T47D (cell line): ENCODE measurements around the gene PLA1A.
"Not testable (repeated sequence)": the region's sequence is repeated elsewhere in the genome, so short reads cannot be mapped to it uniquely, and the experiment has no call there.

ENCODE experiments used
- DNase-seq, 2 experiments: peaks; one replicate each; pipeline versions ENCODE4 v3.0.0 to v3.0.0-alpha.2; 2011 to 2012; ENCODE audit warnings: low read depth in 1 of 2, low spot score in 1 of 2
- JUND ChIP-seq: IDR thresholded peaks from 2 replicates; pipeline ENCODE4 v1.6.1; 2012; ENCODE audit warnings: low read depth
- in situ Hi-C: cut with HindIII; loops from 2 replicates; pipeline ENCODE4 v1.10.0; 2016; ENCODE audit warnings: low sequenced_read_pairs, low pct_unique_long_range_greater_than_20kb

Gene PLA1A

DNA sequence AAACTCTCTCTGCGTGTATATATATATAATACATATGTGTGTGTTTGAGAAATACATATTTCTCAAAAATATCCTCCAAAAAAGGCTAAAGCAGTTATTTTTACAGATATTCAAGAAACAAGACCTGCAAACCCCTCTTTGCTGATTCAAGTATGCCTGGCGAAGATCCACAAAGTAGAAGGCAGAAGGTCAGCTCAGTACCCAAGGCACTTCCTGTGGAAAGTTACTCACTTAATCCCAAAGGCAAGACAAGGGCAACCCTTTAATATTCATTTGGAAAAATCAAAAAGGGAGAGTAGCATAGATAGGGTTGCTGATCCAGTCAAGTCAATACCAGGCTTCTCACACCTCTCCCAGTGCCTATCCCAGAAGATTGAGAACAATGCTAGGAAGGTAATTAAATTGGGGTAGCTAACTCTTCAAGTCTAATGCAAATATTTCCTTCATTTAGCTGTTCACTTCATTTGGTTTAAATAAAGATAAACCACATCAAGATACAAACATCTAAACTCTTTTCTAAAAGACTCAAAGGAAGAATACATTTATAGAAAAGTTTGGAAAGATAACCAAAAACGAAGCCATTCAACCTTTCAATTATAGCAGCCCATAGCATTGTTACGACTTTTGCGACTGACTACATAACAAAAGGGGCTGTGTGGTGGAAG, 72.4 kb downstream of the PLA1A start:
- in situ Hi-C loops: no loop called here
- no peak for DNase-seq
- no peak for TF ChIP-seq JUND

DNA sequence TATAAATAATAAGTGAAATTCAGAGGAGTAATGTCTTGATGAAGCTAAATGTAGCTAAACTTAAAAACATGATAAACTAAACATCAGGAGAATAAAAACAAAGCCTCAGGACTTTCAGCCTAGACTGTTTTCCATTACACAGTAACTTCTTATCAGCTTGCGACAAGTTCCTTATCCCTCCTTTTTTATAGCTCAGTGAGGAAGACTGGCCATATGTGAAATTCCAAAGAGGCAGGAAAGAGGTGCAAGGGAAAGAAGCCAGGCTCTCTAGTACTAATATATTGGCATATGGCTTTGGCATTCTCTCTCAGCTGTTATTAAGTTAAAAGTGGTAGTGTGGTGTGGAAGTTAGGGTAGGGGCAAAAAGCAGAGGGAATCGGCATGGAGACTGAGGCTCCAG, 75.1 kb downstream of the PLA1A start:
- no peak for DNase-seq
- no peak for TF ChIP-seq JUND
- in situ Hi-C loops: no loop called here

DNA sequence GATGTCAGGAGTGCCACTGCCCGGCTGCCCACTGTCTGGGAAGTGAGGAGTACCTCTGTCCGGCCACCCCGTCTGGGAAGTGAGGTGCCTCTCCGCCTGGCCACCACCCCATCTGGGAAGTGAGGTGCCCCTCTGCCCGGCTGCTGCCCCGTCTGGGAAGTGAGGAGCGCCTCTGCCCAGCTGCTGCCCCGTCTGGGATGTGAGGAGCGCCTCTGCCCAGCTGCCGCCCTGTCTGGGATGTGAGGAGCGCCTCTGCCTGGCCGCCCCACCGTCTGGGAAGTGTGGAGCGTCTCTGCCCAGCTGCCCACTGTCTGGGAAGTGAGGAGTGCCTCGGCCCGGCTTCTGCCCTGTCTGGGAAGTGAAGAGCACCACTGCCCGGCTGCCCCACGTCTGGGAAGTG, 76.2 kb downstream of the PLA1A start:
- DNase-seq: no peak
- in situ Hi-C loops: no loop called here
- no peak for TF ChIP-seq JUND

DNA sequence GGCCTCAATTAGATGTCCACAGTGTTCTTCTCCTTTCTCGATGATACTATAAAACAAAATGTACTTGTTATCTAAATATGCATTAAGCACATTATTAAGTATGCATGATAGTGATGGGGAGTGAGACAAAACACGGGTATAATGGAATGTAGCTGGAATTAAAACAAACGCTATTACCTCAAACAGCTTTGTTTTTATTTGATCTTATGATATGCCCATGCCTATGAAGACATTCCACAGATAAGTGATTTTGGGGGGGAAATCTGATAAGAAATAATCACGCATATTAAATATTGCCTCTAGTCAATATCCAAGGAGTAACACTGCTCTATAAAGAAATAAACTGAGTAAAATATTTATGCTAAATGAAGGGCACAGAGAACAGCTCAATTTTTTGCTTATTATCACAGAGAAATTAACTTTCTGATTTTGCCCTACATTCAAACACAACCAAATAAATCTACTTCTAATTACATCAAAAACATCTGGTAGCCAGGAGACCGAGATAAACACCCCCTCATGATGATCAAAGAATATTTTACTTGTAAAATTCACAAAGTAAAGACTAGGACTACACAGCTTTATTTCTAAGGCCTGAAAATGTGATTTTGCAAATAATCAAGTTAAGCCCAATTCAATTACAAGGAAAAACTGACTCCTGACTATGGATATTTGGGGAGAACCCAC, 77.6 kb downstream of the PLA1A start:
- TF ChIP-seq JUND: no peak
- no peak for DNase-seq
- in situ Hi-C loops: no loop called here

DNA sequence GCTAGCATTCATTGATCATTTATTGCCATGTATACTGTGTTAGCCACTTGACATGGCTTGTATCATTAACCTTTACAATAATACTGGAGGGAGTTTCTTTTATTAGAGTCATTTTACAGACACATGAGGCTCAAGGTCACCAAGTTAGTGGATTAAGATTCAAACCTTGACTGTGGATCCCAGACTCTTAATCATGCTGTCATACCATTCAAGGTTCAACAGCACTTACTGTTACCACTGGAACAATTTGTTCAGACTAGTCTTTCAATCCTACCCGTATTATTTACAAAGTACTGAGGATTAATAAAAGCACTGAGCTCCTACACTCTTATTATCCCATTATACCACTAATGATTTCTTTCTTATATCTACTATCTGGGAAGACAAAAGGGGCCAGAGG, 78.3 kb downstream of the PLA1A start:
- in situ Hi-C loops: no loop called here
- no peak for DNase-seq
- TF ChIP-seq JUND: no peak

DNA sequence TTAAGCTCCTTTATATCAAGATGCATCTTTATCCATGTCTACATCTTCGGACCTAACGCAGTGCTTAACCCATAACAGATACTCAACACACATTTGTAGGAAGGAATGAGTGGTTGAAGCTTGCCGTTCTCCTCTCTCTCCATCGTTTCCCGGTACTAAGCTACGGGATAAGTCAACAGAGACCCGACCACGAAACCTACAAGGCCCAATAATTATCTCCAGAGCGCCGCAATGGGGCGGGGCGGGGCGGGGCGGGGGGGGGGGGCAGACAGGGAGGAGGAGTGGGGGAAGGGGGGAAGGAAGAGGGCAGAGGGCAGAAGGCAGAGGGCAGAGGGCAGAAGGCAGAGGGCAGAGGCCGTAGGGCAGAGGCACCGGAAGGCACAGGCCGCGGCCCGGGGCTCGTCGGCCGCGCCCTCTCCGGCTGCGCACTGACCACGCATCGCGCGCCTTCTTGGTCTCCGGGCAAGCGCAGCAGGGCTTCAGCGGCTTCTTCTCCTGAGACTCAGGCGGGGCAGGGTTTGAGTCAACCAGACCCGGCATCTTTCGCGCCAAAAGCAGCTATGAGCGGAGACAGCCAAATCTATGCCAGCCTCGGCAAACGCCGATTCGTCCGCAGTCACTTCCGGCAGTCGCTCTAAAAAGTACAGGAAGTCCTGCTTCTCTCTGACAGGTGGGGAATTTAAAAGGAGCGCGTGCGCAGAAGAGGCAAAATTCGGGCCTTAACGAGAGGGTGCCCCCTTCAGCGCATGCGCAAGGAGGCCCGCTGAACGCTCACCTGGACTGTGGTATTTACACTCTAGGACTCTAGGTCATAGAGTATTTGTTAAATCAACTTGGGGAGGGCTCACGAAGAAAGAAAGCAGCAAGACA, 79.3 kb downstream of the PLA1A start, which contains the start of gene COX17:
Gene COX17, minus strand, starts transcription at position 636 of the 870 bp plus-strand sequence. Its CDS starts 96 bp downstream, at position 540.
- peak; percentile 93 to 98 for DNase-seq
- TF ChIP-seq JUND: no peak
- in situ Hi-C loops: no loop called here

DNA sequence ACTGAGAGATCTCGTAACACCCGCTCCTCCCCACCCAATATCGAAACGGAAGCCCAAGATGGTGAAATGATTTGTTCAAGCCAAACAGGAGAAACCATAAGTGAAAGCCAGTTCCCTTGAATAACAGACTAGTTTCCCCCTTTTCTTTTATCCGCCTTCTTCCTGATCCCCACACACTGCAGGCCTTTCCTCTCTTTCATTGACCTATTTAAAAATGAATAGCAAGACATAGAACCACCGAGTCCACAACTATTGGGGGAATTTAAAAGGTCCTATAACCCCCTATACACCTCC, 79.9 kb downstream of the PLA1A start:
- TF ChIP-seq JUND: no peak
- in situ Hi-C loops: no loop called here
- no peak for DNase-seq

DNA sequence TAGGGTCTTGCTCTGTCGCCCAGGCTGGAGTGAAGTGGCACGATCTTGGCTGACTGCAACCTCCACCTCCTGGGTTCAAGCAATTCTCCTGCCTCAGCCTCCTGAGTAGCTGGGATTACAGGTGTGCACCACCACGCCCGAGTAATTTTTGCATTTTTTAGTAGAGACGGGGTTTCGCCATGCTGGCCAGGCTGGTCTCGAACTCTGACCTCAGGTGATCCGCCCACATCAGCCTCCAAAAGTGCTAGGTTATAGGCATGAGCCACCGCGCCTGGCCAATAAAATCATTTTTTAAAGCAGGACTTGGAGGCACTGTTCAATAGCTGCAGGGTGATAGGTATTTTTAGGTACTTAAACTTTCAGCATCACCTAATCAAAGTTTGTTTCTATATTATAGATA, 80.5 kb downstream of the PLA1A start:
- in situ Hi-C loops, DNase-seq: not testable (repeated sequence)
